Progenitor cell of endocrine pancreas (in vitro differentiated cells): Measurements from ENCODE around the gene RND2. TPM values are rescaled to one million over a fixed set of nuclear protein-coding genes. Genes with fewer than 3 reads are reported as not detected.
"Not testable (repeated sequence)": the region's sequence is repeated elsewhere in the genome, so short reads cannot be mapped to it uniquely, and the experiment has no call there.

ENCODE experiments used
- DNase-seq: peaks from one replicate; pipeline ENCODE4 v3.0.0; 2021; ENCODE audit warnings: low spot score; ENCODE audit not compliant: unreplicated experiment
- H3K27ac Mint-ChIP-seq: 2 replicates; pipeline ENCODE4 v1.8.0; 2021; ENCODE audit warnings: mild to moderate bottlenecking, moderate library complexity, mixed read lengths
- H3K27me3 Mint-ChIP-seq: 2 replicates; pipeline ENCODE4 v1.8.0; 2021; ENCODE audit warnings: mixed read lengths
- H3K36me3 Mint-ChIP-seq: 2 replicates; pipeline ENCODE4 v1.8.0; 2022; ENCODE audit warnings: mixed read lengths; ENCODE audit not compliant: insufficient read depth
- H3K4me1 Mint-ChIP-seq: 2 replicates; pipeline ENCODE4 v1.8.0; 2021; ENCODE audit warnings: low read depth, mixed read lengths
- H3K4me3 Mint-ChIP-seq: 2 replicates; pipeline ENCODE4 v1.8.0; 2021; ENCODE audit warnings: low read depth, mild to moderate bottlenecking, moderate library complexity, mixed read lengths
- H3K9me3 Mint-ChIP-seq: 2 replicates; pipeline ENCODE4 v1.8.0; 2021; ENCODE audit warnings: low read depth, mixed read lengths
- total RNA-seq: library from RNA; stranded (reverse); gene quantifications from 2 replicates; pipeline ENCODE4 v1.2.1, GENCODE V29; 2021
- TF ChIP-seq, protein P1 (sequence below): fragments of 200-600 bp; sonication (generic); IDR thresholded peaks from one replicate; pipeline ENCODE4 v1.5.0; 2021; ENCODE audit warnings: antibody characterized with exemption, mild to moderate bottlenecking; ENCODE audit not compliant: unreplicated experiment

RND2 gene
- total RNA-seq, 1 donor from 2014 or later, result 12.4 TPM

DNA sequence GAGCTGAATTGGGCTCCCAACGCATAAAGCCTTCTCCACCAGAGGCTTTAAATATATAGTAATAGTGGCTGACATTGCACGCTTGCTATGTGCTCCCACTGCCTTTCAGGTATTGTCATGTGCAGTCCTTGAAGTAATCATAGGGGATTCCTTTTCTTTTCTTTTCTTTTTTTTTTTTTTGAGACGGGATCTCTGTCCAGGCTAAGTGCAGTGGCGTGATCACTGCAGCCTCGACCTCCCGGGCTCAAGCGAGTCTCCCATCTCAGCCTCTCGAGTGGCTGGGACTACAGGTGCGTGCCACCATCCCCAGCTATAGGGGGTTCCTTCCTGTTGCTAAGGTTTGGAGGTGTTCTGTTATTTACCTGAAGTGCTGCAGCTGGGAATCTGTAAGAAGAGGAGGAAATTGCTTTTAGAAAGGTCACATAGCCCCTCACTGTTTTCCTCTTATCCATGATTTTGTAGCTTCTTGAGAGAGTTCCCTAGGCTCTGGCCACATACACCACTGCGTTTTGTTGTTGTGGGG lies 26.0 kb upstream of the RND2 start:
- DNase-seq, result no peak
- TF ChIP-seq, protein P1, sequence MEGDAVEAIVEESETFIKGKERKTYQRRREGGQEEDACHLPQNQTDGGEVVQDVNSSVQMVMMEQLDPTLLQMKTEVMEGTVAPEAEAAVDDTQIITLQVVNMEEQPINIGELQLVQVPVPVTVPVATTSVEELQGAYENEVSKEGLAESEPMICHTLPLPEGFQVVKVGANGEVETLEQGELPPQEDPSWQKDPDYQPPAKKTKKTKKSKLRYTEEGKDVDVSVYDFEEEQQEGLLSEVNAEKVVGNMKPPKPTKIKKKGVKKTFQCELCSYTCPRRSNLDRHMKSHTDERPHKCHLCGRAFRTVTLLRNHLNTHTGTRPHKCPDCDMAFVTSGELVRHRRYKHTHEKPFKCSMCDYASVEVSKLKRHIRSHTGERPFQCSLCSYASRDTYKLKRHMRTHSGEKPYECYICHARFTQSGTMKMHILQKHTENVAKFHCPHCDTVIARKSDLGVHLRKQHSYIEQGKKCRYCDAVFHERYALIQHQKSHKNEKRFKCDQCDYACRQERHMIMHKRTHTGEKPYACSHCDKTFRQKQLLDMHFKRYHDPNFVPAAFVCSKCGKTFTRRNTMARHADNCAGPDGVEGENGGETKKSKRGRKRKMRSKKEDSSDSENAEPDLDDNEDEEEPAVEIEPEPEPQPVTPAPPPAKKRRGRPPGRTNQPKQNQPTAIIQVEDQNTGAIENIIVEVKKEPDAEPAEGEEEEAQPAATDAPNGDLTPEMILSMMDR, result no peak
- peak overlapping the region; percentile 99 for H3K27ac Mint-ChIP-seq
- peaks cover 16% of the 10 kb centered on the region for H3K36me3 Mint-ChIP-seq
- no peaks in the 10 kb centered on the region for H3K27me3 Mint-ChIP-seq
- H3K4me1 Mint-ChIP-seq, result peaks cover 24% of the 10 kb centered on the region
- H3K4me3 Mint-ChIP-seq, result peak overlapping the region; percentile 88
- H3K9me3 Mint-ChIP-seq, result no peaks in the 10 kb centered on the region

DNA sequence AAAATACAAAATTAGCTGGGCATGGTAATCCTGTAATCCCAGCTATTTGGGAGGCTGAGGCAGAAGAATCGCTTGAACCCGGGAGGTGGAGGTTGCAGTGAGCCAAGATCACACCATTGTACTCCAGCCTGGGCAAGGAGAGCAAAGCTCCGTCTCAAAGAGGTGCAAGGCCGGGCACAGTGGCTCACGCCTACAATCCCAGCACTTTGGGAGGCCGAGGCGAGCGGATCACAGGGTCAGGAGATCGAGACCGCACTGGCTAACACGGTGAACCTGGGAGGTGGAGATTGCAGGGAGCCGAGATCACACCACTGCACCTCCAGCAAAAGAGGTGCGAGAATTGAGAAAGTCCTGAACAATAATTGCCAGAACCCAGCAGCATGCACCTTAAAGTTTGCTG lies 24.1 kb upstream of the RND2 start:
- H3K27me3 Mint-ChIP-seq, DNase-seq, H3K9me3 Mint-ChIP-seq, H3K27ac Mint-ChIP-seq, H3K4me3 Mint-ChIP-seq: not testable (repeated sequence)
- Mint-ChIP-seq H3K36me3 (peaks cover 14% of the 10 kb centered on the region), H3K4me1 (peaks cover 19% of the 10 kb centered on the region)

DNA sequence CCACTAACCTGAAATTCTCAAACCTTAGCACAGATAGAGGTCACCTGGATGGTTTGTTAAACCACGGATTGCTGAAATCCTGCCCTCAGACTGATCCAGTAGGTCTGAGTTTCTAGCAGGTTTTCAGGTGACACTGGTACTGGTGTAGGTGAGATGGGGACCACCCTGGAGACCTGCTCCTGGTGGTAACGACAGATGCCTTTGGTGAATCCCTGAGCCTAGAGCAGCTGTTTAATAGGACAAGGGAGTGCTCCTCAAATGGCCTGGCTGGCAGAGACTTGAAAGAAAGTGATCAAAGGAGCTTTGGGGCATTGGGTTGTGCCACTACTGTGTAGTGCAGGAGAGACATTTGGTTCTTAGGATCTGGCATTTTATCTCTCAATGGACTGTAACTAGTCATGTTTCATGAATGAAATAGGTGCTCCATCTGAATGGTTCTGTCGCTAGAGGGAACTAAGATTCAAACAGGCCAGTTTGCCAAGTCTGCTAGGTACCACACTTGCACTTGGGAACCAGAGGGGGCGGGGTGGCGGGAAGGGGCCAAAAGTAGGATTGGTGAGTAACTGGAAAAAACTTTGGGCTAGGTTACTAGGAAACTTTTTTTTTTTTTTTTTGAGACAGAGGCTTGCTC lies 21.4 kb upstream of the RND2 start:
- H3K36me3 Mint-ChIP-seq, result peaks cover 14% of the 10 kb centered on the region
- TF ChIP-seq, protein P1, result no peak
- DNase-seq, result no peak
- peaks cover 9% of the 10 kb centered on the region for H3K4me1 Mint-ChIP-seq
- H3K27me3 Mint-ChIP-seq, result no peaks in the 10 kb centered on the region
- no peaks in the 10 kb centered on the region for H3K9me3 Mint-ChIP-seq
- H3K27ac Mint-ChIP-seq, result peak overlapping the region; percentile 74
- H3K4me3 Mint-ChIP-seq, result no peak overlapping the region

DNA sequence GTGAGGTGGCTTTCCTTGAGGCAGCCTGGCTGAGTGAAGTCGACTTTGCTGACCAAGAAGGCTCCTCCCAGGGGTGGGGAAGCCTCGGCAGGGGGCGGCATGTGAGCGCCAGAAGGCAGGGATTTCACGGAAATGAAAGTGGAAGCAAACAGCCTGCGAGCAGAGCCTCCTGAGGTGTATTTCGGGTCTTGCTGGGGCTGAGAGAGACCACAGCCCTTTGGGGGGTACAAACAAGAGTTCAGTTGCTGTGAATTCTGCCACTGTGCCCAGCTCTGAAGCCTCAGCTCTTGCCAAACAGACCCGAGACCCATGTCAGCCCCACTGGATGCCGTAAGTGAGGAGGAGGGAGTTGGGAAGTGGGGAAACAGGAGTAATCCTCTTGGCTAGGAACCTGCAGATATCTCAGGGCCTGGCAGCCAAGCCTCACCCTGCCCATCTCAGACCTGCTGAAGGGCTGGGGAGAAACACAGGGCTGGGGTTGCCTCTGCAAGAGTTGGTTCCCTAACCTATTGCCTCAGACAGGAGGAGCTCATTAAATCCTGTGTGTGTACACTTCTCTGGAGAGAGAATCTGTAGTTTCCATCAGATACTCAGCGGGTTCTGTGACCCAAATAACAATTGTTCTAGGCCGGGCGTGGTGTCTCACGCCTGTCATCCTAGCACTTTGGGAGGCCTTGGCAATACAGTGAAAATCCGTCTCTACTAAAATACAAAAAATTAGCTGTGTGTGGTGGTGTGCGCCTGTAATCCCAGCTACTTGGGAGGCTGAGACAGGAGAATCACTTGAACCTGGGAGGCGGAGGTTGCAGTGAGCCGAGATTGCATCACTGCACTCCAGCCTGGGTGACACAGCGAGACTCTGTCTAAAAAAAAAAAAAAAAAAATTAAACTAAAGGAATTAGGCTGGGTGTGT lies 18.1 kb upstream of the RND2 start, which contains the start of gene IFI35:
Gene IFI35, plus strand, starts transcription at position 146 of the 913 bp plus-strand sequence. Its CDS starts 164 bp downstream, at position 310.
- Mint-ChIP-seq H3K4me3 (peak within 1 kb of the TSS; percentile 55), H3K27me3 (no peaks in the 10 kb centered on the region), H3K27ac (peak within 1 kb of the TSS; percentile 81), H3K9me3 (no peaks in the 10 kb centered on the region), H3K36me3 (peaks cover 4% of the 10 kb centered on the region), H3K4me1 (peaks cover 3% of the 10 kb centered on the region)
- TF ChIP-seq, protein P1, result peak; percentile 16
- no peak for DNase-seq

DNA sequence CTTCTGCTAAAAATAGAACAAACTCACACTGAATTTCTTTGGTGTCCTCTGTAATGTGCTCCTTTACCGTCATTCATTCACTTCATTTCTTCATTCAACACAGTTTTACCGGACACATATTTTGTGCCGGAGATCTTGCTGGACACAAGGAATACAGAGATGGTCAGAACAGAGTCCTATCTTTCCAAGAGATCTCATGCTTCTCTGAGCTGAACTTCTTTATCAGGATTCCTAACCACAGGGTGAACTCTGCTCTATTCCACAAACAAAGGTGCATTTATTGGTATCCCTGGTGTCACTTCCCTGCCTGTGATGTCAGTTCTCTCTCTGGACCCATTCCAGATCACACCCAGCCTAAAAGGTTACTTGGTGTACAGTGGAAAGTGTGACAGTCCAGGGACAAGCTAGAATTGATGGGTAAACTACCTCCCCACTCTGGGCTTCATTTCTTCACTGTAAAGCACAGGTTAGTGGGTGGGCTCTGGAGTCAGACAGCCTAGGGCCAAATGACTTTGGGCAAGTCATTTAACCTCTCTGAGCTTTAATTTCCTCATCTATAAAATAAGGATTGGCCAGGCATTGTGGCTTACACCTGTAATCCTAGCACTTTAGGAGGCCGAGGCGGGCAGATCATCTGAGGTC lies 14.2 kb upstream of the RND2 start:
- Mint-ChIP-seq H3K9me3 (no peaks in the 10 kb centered on the region), H3K4me1 (peaks cover 6% of the 10 kb centered on the region), H3K4me3 (no peak overlapping the region), H3K27ac (peak overlapping the region; percentile 71), H3K27me3 (no peaks in the 10 kb centered on the region), H3K36me3 (peaks cover 8% of the 10 kb centered on the region)
- TF ChIP-seq, protein P1, result no peak
- DNase-seq, result no peak
